ENCODE results near the gene PDGFD.

DNA sequence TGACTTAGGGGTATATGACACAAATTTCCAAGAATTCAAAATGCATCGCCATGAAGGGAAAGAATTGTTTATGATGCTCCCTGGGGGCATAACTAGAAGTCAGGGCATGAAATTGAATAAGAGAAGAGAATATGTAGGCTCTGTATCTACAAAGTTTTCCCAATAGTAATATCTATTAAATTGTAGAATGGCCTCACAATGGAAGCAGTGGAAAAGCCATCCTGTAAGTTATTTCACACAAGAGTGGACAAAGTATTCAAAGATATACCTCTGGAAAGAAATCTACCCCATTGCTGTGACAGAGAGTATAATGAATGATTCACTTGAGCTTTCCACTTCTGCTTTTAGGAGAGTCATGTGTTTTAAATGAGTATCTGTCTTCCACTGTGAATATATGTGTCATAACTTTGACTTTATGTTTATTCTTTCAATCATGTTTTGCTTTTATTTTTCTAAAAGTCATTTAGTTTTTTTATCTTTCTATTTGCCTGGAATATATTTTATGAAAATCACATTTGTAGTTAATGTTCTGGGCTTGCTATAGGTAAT, 193.2 kb downstream of the PDGFD start:
- TF ChIP-seq, protein P1, sequence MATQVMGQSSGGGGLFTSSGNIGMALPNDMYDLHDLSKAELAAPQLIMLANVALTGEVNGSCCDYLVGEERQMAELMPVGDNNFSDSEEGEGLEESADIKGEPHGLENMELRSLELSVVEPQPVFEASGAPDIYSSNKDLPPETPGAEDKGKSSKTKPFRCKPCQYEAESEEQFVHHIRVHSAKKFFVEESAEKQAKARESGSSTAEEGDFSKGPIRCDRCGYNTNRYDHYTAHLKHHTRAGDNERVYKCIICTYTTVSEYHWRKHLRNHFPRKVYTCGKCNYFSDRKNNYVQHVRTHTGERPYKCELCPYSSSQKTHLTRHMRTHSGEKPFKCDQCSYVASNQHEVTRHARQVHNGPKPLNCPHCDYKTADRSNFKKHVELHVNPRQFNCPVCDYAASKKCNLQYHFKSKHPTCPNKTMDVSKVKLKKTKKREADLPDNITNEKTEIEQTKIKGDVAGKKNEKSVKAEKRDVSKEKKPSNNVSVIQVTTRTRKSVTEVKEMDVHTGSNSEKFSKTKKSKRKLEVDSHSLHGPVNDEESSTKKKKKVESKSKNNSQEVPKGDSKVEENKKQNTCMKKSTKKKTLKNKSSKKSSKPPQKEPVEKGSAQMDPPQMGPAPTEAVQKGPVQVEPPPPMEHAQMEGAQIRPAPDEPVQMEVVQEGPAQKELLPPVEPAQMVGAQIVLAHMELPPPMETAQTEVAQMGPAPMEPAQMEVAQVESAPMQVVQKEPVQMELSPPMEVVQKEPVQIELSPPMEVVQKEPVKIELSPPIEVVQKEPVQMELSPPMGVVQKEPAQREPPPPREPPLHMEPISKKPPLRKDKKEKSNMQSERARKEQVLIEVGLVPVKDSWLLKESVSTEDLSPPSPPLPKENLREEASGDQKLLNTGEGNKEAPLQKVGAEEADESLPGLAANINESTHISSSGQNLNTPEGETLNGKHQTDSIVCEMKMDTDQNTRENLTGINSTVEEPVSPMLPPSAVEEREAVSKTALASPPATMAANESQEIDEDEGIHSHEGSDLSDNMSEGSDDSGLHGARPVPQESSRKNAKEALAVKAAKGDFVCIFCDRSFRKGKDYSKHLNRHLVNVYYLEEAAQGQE (IDR thresholded peaks at IDR 0.05; ENCODE audit: unreplicated experiment) = no peak
- TF ChIP-seq, protein P2, sequence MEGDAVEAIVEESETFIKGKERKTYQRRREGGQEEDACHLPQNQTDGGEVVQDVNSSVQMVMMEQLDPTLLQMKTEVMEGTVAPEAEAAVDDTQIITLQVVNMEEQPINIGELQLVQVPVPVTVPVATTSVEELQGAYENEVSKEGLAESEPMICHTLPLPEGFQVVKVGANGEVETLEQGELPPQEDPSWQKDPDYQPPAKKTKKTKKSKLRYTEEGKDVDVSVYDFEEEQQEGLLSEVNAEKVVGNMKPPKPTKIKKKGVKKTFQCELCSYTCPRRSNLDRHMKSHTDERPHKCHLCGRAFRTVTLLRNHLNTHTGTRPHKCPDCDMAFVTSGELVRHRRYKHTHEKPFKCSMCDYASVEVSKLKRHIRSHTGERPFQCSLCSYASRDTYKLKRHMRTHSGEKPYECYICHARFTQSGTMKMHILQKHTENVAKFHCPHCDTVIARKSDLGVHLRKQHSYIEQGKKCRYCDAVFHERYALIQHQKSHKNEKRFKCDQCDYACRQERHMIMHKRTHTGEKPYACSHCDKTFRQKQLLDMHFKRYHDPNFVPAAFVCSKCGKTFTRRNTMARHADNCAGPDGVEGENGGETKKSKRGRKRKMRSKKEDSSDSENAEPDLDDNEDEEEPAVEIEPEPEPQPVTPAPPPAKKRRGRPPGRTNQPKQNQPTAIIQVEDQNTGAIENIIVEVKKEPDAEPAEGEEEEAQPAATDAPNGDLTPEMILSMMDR (conservative IDR thresholded peaks at IDR 0.05; ENCODE audit: low read depth in 2 of 2) = no peak
- TF ChIP-seq POLR2AphosphoS5 (IDR thresholded peaks at IDR 0.05; ENCODE audit: low read depth) (no peak), EZH2 (IDR thresholded peaks at IDR 0.05; ENCODE audit: low read depth, unreplicated experiment) (no peak), CREB1 (CRISPR knock-in tag; IDR thresholded peaks at IDR 0.05; ENCODE audit: low read depth) (no peak), ZNF114 (CRISPR knock-in tag; IDR thresholded peaks at IDR 0.05) (no peak)
